GM21717 (cell line): ENCODE data around the gene RAD1.
"Not testable (repeated sequence)": the region's sequence is repeated elsewhere in the genome, so short reads cannot be mapped to it uniquely, and the experiment has no call there.

Experiments used
- ATAC-seq: cut with Tn5 transposase; IDR thresholded peaks from one replicate; pipeline ENCODE4 v1.9.1; 2021; ENCODE audit warnings: mild to moderate bottlenecking, moderate library complexity; ENCODE audit not compliant: unreplicated experiment

The RAD1 gene, protein sequence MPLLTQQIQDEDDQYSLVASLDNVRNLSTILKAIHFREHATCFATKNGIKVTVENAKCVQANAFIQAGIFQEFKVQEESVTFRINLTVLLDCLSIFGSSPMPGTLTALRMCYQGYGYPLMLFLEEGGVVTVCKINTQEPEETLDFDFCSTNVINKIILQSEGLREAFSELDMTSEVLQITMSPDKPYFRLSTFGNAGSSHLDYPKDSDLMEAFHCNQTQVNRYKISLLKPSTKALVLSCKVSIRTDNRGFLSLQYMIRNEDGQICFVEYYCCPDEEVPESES

DNA sequence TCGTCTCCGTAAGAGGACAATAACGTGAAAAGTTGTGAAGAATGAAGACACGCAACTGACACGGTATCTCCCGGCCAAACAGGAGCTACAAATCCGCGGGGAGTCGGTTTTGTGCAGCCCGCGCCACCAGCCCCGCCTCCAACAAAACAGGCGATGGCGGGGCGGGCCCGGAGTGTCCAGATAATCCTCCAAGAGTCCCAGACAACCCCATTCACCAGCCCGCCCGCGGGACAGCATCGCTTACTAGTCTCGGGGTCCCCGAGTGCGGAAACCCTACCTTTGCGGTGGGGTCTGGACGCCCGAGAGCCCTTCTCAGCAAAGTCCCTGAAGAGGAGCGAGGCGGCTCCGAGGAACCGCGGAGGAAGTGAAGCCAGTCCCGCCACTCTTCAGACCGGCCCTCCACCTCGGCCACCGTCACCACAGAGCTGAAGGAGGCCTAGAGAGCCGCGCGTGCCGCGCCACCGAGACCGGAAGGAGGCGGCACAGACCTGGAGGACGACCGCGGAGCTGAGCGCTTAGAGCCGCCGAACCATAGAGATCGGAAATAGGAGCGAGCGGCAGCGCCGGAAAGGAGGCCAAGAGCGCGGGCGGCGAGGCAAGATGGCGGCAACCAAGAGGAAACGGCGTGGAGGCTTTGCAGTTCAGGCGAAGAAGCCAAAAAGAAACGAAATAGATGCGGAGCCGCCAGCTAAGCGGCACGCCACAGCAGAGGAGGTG lies at the start of gene RAD1, which contains the start of gene BRIX1:
TSS of gene RAD1 (minus strand) at position 366 of the 717 bp plus-strand sequence. CDS start 612 bp downstream, outside the sequence.
TSS of gene BRIX1 (plus strand) at position 573 of the 717 bp plus-strand sequence. CDS start at position 601, 28 bp downstream.
- ATAC-seq = peak; percentile 99

DNA sequence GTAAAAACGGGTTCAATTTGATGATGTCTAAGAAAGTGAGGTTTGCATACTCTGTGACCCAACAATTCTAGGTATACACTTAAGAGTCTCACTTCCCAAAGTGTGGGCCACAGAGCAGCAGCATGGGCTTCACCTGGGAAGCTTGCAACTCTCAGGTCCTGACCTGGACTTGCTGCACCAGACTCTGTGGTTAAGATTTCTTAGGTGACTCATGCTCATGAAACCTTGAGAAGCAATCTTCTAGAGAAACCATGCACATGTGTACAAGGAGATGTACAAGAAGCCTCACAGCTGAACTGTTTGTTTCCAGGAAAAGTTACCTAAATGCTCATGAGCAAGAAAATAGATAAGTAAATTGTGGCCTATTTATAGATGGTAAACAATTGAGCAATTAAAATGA lies 44.0 kb upstream of the RAD1 start:
- peak; percentile 98 for ATAC-seq

DNA sequence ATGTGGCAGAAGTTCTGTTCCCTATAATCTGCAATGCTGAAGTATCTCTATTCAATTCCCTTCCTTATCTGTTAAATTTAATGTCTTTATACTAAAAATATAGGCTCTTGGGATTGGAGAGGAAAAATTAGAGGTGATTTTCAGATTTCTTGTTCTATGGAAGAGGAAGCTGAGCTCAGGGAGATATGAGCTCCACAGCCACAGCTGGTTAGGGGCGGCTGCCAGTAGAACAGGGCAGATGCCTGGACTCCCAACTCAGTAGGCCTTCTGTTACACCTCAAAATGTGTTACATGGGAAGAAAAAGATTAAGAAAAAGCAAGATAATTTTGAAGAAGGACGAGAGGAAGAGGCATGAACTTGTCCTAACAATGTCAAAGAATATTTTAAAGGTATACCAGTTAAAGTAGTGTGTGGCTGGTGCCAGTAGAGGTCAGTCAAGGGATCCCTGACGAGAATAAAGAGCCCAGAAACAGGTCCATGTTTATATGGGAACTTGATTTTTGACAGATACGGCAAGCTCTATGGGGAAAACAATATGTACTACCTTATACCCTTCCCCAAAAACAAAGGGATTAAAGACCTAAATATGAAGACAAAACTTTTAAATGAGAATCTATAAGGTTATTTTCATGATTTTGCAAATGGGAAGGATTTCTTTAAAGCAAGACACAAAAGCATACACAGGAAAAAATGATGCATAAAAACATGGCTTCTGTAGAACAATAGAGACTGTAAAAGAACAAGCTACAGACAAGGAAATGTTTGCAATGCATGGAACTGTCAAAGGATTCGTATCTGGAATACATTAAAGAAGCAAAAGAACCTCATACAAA lies 42.8 kb upstream of the RAD1 start:
- ATAC-seq = no peak

DNA sequence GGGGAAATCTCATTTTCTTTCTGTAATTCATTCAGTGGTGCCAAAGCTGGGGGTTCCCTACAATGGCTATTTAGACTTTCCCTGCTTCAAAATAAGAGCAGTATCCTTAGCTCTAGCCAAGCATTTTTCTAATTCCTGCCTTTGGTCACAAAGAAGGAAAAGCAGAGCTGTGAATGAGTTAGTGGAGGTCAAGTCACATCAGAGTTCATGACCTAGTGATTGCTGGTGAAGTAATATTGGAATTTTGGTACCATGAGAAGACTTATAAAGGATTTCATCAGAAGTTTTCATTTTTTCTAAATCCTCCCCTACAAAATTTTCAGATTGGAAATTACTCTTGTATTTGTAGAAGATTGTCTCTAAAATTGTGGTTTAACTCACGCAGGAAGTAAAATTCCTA lies 42.0 kb upstream of the RAD1 start:
- no peak for ATAC-seq

DNA sequence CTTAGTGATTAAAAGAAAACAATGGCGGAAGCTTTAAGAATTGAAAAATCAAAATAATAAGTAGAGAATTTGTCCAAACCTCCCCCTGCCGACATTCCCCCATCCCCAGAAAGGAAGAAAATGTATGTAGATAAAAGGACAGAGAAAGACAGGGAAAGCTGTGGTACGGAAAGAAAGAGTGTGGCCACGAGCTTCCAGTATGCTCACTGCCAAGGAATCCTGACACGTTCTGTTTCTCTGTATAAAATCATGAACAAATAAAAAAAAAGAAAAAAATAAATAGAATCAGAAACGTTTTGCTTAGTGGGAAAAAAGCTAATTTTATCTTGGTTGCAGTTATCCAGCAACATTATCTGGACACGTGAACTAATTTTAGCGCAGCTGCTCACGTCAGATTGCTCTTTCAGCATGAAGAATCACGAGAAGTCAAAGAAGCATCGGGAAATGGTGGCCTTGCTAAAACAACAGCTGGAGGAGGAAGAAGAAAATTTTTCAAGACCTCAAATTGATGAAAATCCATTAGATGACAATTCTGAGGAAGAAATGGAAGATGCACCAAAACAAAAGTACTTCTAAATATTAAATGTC lies 29.2 kb upstream of the RAD1 start:
- ATAC-seq = no peak

DNA sequence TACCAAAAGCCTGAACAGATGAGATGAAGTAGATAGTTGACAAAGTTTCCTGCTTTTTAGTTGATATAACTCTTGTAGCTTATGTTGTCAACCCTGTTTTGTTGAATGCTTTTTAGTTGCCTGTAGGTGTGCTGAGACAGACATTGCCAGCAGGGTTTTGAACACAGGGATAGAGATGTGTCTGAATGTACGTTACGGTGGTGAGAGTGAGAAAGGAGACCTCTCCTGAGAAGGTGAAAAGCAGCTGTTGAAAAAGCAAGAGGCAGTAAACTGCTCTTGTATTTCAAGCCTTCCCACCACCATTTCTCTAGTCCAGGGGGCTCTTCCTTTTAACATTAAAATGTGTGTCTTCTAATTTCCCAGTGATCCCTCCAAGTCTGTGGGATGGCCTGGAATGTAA lies 28.7 kb upstream of the RAD1 start:
- no peak for ATAC-seq

DNA sequence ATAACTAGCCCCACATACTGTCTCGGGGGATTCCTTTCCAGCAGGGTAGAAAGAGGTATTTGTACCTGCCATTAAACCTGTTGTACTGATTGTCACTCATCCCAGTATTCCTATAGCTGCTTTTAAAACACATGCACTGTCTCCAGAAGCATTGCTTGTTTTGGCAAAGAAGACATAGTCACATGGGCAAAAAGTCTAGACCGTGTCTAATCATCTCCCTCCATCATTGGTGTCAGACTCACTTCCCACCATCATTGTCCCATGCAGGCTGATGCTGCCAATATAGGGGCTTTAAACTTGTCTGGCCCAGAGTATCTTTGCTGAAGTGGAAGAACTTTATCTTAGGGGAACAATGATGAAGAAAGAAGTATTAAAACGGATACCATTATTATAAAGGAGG lies 26.6 kb upstream of the RAD1 start:
- no peak for ATAC-seq

DNA sequence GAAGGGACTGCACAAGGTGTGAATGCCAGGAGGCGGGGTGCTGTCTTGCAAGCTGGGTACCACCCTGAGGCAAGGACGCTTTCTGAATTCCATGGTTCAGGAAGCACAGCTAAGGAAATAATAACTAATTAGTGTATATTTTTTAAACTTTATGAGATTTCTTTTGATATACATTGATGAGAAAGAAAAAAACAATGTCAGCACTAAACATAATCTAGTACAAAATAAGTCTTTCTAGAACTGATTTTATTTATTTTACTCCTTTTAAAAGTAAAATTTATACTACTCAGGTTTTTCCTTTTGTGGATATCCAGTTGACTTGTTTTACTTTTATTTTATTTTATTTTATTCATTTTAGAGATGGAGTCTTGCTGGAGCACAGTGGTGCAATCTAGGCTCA lies 17.6 kb upstream of the RAD1 start:
- ATAC-seq = no peak

DNA sequence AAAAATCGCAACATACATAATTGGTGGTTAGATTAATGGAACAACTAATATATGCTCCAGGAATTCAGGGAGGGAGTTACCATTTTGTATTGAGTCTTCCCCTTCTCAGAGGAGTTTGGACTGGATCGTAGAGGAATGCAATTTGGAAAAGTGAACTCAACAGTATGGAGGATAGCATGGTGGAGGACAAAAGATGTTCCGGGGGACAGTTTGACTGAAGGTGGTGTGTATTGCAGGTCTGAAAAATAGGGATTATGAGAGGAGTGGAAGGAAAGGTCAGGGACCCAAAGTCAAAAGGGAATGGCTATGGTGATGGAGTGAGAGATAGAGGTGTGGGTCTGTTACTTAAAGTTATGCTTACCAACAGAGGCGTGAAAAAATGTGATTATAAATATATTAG lies 15.6 kb upstream of the RAD1 start:
- ATAC-seq = no peak

DNA sequence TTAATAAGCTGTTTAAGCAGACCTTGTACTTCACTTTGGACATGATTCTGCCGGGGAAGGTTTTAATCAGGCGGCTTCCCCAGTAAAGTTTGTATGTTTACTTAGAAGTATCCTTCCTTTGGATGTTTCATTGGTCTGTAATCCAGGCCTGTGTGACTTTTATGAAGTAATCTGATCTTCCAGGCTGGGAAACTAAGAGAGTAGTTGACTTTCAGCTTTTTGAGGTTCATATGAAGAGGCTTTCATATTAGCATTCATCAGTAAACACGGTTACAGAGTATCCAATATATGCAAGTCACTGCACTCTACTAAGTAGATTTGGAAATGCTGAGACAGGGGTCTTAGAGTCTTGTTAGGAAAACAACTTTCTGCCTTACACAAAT lies 15.1 kb upstream of the RAD1 start:
- ATAC-seq = no peak

DNA sequence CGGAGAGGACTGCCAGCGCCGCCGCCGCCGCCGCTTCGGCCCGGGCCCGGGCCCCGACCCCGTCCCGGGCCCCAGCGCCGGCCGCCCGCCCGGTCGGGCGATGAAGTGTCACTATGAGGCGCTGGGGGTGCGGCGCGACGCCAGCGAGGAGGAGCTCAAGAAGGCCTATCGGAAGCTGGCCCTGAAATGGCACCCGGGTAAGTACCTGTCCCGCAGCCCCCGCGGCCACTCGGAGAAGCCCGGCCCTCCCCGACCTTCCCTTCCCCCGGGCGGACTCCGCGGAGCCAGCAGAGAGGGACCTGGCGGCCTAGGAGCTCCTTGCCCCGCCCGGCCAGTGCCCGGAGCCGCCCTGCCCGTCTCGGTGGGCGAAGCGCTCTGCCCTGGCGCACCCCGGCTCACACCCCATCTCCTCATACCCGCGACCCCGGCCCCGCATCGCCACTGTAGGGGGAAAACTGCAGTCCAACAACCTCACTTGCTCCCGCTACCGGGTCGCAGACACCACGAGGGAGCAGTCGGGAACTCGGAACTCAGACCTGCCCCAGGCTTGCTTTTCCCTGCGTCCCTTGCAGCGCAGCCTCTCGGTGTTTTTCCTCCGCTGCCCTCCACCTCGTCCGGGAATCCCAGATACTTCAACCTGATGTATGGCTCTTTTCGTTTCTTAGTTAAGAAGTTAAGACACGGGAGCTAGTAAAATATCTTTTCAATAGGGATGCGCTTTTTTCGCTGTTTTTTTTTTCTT lies 14.6 kb upstream of the RAD1 start:
- peak; percentile 76 for ATAC-seq

DNA sequence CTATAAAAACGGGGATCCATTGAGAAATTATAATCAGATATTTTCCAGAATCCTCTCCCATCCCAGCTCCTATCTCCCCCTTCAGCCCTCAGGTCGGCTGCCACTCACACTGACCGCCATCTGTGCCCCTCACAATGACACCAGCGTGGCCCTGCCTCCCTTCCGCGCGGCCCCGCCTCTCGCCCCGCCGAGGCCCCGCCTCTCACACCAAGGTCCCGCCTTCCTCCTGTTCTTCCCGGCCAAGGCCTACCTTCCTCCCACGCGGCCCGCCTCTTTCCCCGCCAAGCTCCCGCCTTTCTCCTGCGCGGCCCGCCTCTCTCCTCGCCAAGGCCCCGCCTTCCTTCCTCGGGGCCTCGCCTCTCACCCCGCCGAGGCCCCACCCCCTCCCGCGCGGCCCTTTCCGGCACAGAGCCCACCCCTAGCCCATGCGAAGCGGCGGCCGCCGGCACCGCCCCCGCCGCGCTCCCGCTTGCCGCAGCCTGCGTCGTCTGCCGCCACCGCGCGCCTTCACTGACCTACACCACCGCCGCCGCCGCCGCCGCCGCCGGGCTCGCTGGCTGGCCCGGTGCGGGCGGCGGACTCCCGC lies 13.9 kb upstream of the RAD1 start, which contains the start of gene DNAJC21:
TSS of gene DNAJC21 (plus strand) at position 426 of the 586 bp plus-strand sequence. CDS start 261 bp downstream, outside the sequence.
- ATAC-seq = peak; percentile 92

DNA sequence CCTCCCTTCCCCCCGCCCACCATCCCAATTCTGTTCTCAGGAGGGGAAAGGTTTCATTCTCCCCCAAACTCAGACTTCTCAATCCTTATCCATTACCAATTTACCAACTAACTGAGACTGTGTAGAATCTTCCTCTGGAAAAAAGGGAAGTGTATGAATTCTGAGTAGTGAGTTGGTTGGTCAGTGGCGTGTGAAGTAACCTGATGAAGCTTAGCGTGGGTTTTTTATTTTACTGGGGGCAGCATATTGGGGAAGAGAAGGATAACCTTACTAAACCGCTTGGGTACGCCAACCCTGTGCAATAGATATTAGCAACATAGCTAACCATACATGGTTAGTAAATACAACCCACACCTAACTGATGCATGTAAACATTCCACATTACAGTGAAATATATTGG lies 13.0 kb upstream of the RAD1 start:
- ATAC-seq = no peak

DNA sequence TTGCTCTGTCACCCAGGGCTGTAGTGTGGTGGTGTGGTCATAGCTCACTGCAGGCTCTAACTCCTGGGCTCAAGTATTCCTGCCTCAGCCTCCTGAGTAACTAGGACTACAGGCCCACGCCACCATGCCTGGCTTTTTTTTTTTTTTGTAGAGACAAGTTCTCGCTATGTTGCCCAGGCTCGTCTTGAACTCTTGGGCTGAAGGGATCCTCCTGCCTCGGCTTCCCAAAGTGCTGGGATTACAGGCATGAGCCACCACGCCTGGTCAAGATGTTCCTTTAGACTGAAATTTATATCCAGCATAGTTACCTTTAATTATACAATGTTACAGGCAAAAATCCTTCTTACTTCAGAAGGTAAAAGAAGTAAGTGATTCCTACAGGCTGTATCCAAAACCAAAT lies 12.5 kb upstream of the RAD1 start:
- no peak for ATAC-seq

DNA sequence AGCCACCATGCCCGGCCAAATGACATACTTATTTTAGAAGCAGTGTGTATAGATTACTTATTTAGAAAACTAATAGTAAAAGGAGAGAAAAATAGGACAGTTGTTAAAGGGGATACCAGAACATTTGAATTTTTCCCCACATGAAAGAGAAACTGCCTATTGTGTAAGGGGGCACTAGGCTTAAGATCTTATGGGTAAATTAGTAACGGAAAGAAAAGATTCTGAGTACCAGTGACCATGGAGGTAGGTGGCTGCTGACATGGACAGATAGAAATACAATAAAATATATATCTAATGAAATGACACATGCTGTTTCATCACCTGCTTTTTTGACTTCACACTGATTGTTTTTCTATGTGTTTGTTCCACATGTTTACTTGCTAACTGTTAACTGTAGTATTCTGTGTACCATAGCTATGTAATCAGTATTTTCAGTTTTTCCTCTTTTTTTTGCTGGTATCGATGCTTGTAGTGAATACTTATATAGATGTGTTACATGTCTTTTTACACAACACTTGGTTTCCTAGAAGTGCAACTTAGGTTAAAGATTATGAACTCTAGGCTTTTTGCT lies 11.1 kb upstream of the RAD1 start:
- ATAC-seq = no peak

DNA sequence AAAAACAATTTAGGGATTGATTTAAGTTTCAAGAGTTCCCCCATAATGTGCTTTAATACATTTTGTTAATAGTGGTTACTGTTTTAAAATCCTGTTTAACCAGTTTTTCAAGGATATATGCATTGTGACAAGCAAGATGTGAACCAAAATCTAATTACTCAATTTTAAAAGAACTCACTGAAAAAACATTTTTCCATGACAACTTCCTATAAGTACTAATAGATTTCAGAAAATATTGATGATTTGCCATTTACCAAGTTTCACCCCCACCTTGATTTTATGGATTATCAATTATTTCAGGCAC lies 9.1 kb upstream of the RAD1 start:
- no peak for ATAC-seq

DNA sequence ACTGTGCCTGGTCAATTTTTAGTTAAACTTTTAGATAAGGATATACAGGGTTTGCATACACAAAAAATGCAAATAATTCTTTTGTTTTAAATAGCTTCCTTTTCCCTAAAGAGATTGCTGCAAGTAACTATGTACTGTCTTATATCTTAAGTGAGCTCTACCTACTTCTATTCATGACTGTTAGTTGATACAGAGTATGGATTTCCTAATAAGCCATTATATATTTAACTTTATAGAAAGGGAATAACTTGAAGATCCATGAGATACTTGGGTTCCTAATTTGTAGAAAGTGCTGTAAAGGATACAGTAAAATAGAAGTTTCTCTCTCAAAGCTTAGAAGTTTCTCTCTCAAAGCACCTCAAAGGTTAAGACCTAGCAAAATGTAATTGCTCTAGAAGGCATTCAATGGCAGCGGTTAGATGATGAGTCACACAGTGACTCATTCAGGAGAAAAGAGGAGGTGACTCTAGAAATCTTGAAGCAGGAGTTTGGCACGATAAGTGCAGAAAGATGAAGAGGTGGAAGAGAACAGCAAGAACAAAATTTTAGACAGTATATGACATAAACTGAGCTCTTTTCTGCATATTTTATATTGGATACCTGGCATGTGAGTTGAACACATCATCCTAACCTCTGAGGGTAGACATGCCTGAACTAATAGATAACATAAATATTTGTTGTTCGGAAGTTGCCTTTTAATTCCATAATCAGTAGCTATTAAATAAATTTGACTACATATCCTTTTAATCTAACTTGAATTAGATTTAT lies 8.6 kb upstream of the RAD1 start:
- ATAC-seq = peak; percentile 48

DNA sequence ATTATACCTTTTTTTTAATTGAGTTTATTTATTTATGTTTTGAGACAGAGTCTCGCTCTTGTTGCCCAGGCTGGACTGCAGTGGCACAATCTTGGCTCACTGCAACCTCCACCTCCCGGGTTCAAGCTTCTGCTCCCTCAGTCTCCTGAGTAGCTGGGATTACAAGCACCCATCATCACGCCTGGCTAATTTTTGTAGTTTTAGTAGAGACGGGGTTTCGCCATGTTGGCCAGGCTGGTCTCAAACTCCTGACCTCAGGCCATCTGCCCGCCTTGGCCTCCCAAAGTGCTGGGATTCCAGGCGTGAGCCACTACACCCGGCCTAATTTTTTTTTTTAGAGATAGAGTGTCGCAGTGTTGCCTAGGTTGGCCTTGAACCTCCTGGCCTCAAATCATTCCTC lies 8.0 kb upstream of the RAD1 start:
- ATAC-seq = not testable (repeated sequence)

DNA sequence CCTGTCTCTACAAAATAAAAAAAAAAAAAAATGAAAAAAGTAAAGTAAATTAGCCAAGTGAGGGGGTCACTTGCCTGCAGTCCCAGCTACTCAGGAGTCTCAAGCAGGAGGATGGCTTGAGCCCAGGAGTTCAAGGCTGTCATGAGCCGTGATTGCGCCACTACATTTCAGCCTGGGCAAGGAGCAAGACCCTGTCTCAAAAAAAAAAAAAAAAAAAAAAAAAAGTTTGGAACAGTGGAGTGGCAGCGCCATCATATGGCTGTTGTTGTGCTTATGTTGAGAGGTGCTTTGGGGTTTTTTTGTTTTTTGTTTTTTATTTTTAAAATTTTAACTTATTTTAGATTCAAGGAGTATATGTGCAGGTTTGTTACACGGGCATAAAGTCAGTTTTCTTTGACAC lies 3.8 kb upstream of the RAD1 start:
- ATAC-seq = no peak
